Endothelial cell of umbilical vein (primary cell): ENCODE results near the gene CNTFR. TPM values are rescaled to one million over a fixed set of nuclear protein-coding genes. Genes with fewer than 3 reads are reported as not detected.

Source experiments
- BruUV-seq: library from RNA; stranded (reverse); fragments of 400-500 nt; replicated peaks from 2 replicates; lab custom pipeline; 2021; lab: Mats Ljungman, UMichigan
- CTCF ChIA-PET: fragments of 300-600, 350-600 bp; sonication (Branson Sonifier 250); formaldehyde crosslinking; loops from one replicate; lab custom pipeline; 2021; ENCODE audit warnings: antibody characterized with exemption, inconsistent platforms; lab: Charles Lee
- POLR2A ChIA-PET: fragments of 300-600, 350-600 bp; sonication (Branson Sonifier 250); formaldehyde crosslinking; loops from one replicate; lab custom pipeline; 2021; ENCODE audit warnings: antibody characterized with exemption, inconsistent platforms; lab: Charles Lee
- DNase-seq: peaks from one replicate; pipeline ENCODE4 v3.0.0-alpha.2; 2011; ENCODE audit warnings: low read depth, low spot score
- FAIRE-seq: peaks from 2 replicates; lab custom pipeline; 2011; peaks lifted over from hg19 to GRCh38; lab: Jason Lieb, UNC
- H2AFZ ChIP-seq: 2 replicates; pipeline ENCODE4 v1.6.0; 2012; ENCODE audit warnings: low read depth, low read length, control low read depth, inconsistent platforms
- H3K27ac ChIP-seq: 2 replicates; pipeline ENCODE4 v1.5.1; 2011; ENCODE audit warnings: low read depth, mild to moderate bottlenecking, control low read depth, low read length, moderate library complexity; ENCODE audit not compliant: insufficient read depth
- H3K27me3 ChIP-seq, 2 experiments: 2 replicates each; pipeline versions ENCODE4 v1.6.0 to v1.6.1; 2011; ENCODE audit warnings: low read length in 2 of 2, mixed read lengths in 1 of 2; ENCODE audit not compliant: control insufficient read depth in 2 of 2, insufficient read depth in 2 of 2
- H3K36me3 ChIP-seq, 2 experiments: 2 replicates in 1 of 2; 3 replicates in 1 of 2; pipeline ENCODE4 v1.5.1; 2011; ENCODE audit warnings: low read length in 2 of 2, mild to moderate bottlenecking in 1 of 2, moderate library complexity in 1 of 2; ENCODE audit not compliant: control insufficient read depth in 2 of 2, insufficient read depth in 2 of 2; ENCODE audit errors: extremely low read depth in 1 of 2
- H3K4me1 ChIP-seq: 3 replicates; pipeline ENCODE4 v1.5.1; 2011; ENCODE audit warnings: mild to moderate bottlenecking, low read length; ENCODE audit not compliant: control insufficient read depth, insufficient read depth; ENCODE audit errors: extremely low read depth
- H3K4me2 ChIP-seq: 2 replicates; pipeline ENCODE4 v1.6.1; 2011; ENCODE audit warnings: low read length, control low read depth, mixed read lengths; ENCODE audit not compliant: insufficient read depth
- H3K4me3 ChIP-seq, 3 experiments: fragments of 200-600 bp in 1 of 3; sonication (generic), shearing (Covaris generic) in 1 of 3; replicated peaks in 1 of 3; 2 replicates each; pipeline ENCODE4 v1.5.1; 2011 to 2016; ENCODE audit warnings: control low read depth in 3 of 3, low read length in 3 of 3, mild to moderate bottlenecking in 2 of 3, inconsistent platforms in 1 of 3, low read depth in 1 of 3, moderate library complexity in 1 of 3; ENCODE audit not compliant: insufficient read depth in 1 of 3
- H3K79me2 ChIP-seq: 2 replicates; pipeline ENCODE4 v1.6.0; 2012; ENCODE audit warnings: low read length, inconsistent platforms; ENCODE audit not compliant: control insufficient read depth, insufficient read depth
- H3K9ac ChIP-seq: replicated peaks from 2 replicates; pipeline ENCODE3; 2011; ENCODE audit warnings: low read length, control low read depth; ENCODE audit not compliant: insufficient read depth; ENCODE audit errors: extremely low read depth
- H3K9me1 ChIP-seq: replicated peaks from 3 replicates; pipeline ENCODE4 v1.6.0; 2011; ENCODE audit warnings: mild to moderate bottlenecking, low read length; ENCODE audit not compliant: control insufficient read depth, insufficient read depth; ENCODE audit errors: extremely low read depth
- H3K9me3 ChIP-seq: replicated peaks from 2 replicates; pipeline ENCODE4 v1.5.1; 2012; ENCODE audit warnings: low read length, inconsistent platforms; ENCODE audit not compliant: control insufficient read depth, insufficient read depth
- H4K20me1 ChIP-seq: replicated peaks from 2 replicates; pipeline ENCODE3; 2011; ENCODE audit warnings: mild to moderate bottlenecking, low read length; ENCODE audit not compliant: control insufficient read depth, insufficient read depth; ENCODE audit errors: extremely low read depth
- CTCF ChIP-seq, 2 donors: IDR thresholded peaks; 1 replicate in 1 of 2; 2 replicates in 1 of 2; pipeline ENCODE4 v1.5.1; 2011; ENCODE audit warnings: low read length in 2 of 2, mild to moderate bottlenecking in 2 of 2, moderate library complexity in 2 of 2, control low read depth in 1 of 2, inconsistent platforms in 1 of 2, low read depth in 1 of 2; ENCODE audit not compliant: insufficient read depth in 1 of 2; ENCODE audit errors: extremely low read depth in 1 of 2
- EZH2 ChIP-seq: IDR thresholded peaks from 2 replicates; pipeline ENCODE4 v1.6.1; 2012; ENCODE audit warnings: borderline replicate concordance, low read depth, mild to moderate bottlenecking, moderate library complexity, low read length, inconsistent platforms; ENCODE audit not compliant: severe bottlenecking
- FOS ChIP-seq: IDR thresholded peaks from 2 replicates; pipeline ENCODE4 v1.6.1; 2011; ENCODE audit warnings: mild to moderate bottlenecking, low read length, moderate library complexity, borderline replicate concordance; ENCODE audit not compliant: insufficient read depth
- GATA2 ChIP-seq: IDR thresholded peaks from 2 replicates; pipeline ENCODE4 v1.7.0; 2011; ENCODE audit warnings: low read depth, mild to moderate bottlenecking, moderate library complexity, mixed read lengths, low read length; ENCODE audit not compliant: insufficient read length, insufficient read depth
- JUN ChIP-seq: IDR thresholded peaks from 2 replicates; pipeline ENCODE4 v1.6.1; 2011; ENCODE audit warnings: borderline replicate concordance, low read depth; ENCODE audit not compliant: insufficient read length, insufficient read depth
- MAX ChIP-seq: IDR thresholded peaks from 2 replicates; pipeline ENCODE4 v1.6.1; 2011; ENCODE audit not compliant: insufficient read depth, insufficient read length
- MYC ChIP-seq: IDR thresholded peaks from one replicate; pipeline ENCODE4 v1.6.1; 2011; ENCODE audit warnings: mild to moderate bottlenecking, low read depth, low read length
- POLR2A ChIP-seq: IDR thresholded peaks from 2 replicates; pipeline ENCODE4 v1.6.1; 2012; ENCODE audit warnings: low read depth, mild to moderate bottlenecking, control low read depth, low read length
- POLR2AphosphoS5 ChIP-seq: IDR thresholded peaks from 2 replicates; pipeline ENCODE4 v1.6.1; 2012; ENCODE audit warnings: low read depth, mild to moderate bottlenecking, control low read depth, low read length, moderate library complexity; ENCODE audit not compliant: insufficient read depth
- dilution Hi-C: fragments of 300-500 bp; cut with MboI; formaldehyde crosslinking; loops from one replicate; pipeline ENCODE4 v1.15.0; 2019; ENCODE audit warnings: low sequenced_read_pairs; ENCODE audit not compliant: extremely low pct_ligation_motif_present
- intact Hi-C: fragments of 100-400 bp; cut with micrococcal nuclease; formaldehyde crosslinking; loops from one replicate; pipeline ENCODE4 v1.10.0; 2022
- polyA plus RNA-seq, 4 experiments: library from polyadenylated mRNA; depleted of rRNA in 3 of 4; stranded (reverse) in 3 of 4; unstranded in 1 of 4; fragments of >200 nt; gene quantifications; 2 replicates each; pipeline versions ENCODE4 v1.2.1 to v1.2.3, GENCODE V29; 2011 to 2012; ENCODE audit warnings: missing spikeins in 1 of 4
- total RNA-seq: library from RNA; stranded (reverse); gene quantifications from 2 replicates; pipeline ENCODE4 v1.2.3, GENCODE V29; 2021

The CNTFR gene
- total and polyA plus RNA-seq, 2 donors (not counting 3 experiments of a cell fraction or from before 2014, with no cell fraction given): not detected

- Histone ChIP-seq H2AFZ (no peak overlapping the region), H4K20me1 (no peaks in the 10 kb centered on the region), H3K4me2 (no peak overlapping the region), H3K9me1 (no peaks in the 10 kb centered on the region), H3K79me2 (no peaks in the 10 kb centered on the region), H3K4me3 (no peak overlapping the region), H3K36me3 (no peaks in the 10 kb centered on the region), H3K27ac (no peak overlapping the region), H3K27me3 (peaks cover 7 to 8% of the 10 kb centered on the region in 2 experiments), H3K9me3 (no peaks in the 10 kb centered on the region), H3K9ac (no peak overlapping the region), H3K4me1 (no peaks in the 10 kb centered on the region)
- DNase-seq (no peak), FAIRE-seq (no peak)
- BruUV-seq: no TSS peak
- TF ChIP-seq EZH2: no peak
- no peak for TF ChIP-seq MAX
- no peak for TF ChIP-seq POLR2AphosphoS5
- no peak for TF ChIP-seq POLR2A
- TF ChIP-seq JUN: no peak
- no peak for TF ChIP-seq FOS
- no peak for TF ChIP-seq GATA2
- no peak for TF ChIP-seq MYC
- TF ChIP-seq CTCF (IDR thresholded peaks at IDR 0.05; ENCODE audit: extremely low read depth in 1 of 2, insufficient read depth in 1 of 2, low read depth in 1 of 2, low read length in 2 of 2): no peak
- POLR2A ChIA-PET: no interaction called here
- intact Hi-C loops (no loop called here), dilution Hi-C loops (no loop called here)
- CTCF ChIA-PET: interaction anchor here (0.7 to 11.1 kb wide), 7 partner anchors 11 to 140 kb away, joined by 3 to 326 read pairs (median 5); no protein-coding TSS in a partner anchor
Observed at GRCh38 chr9:34544035-34544434, 45.5 kb downstream of the CNTFR start.
